GM18520 (cell line): ENCODE measurements around the gene MON2.
"Not testable (repeated sequence)": the region's sequence is repeated elsewhere in the genome, so short reads cannot be mapped to it uniquely, and the experiment has no call there.

Experiments used
- ATAC-seq: cut with Tn5 transposase; IDR thresholded peaks from one replicate; pipeline ENCODE4 v1.9.1; 2021; ENCODE audit not compliant: unreplicated experiment

MON2 gene

GRCh38 chr12:62466594-62467491, at the start of gene MON2:
Gene MON2 (plus strand): TSS chr12:62466826. CDS start chr12:62467208, 382 bp downstream.
- peak; percentile 98 for ATAC-seq

DNA sequence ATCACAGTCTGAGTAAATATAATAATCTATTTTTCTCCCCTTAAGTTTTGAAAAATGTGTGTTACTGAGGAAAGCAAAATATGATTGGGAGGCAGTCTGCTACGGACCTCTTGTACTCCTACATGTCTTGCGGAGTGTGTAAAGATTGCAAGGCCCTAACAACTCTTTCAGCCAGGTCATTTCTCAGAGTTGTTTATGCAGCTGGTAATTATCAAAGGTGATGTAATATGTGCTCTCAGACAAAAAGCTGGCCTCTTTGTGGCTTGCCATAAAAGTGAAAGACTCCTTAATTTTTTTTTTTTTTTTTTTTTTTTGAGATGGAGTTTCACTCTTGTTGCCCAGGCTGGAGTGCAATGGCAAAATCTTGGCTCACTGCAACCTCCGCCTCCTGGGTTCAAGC, 40.5 kb upstream of the MON2 start:
- no peak for ATAC-seq

DNA sequence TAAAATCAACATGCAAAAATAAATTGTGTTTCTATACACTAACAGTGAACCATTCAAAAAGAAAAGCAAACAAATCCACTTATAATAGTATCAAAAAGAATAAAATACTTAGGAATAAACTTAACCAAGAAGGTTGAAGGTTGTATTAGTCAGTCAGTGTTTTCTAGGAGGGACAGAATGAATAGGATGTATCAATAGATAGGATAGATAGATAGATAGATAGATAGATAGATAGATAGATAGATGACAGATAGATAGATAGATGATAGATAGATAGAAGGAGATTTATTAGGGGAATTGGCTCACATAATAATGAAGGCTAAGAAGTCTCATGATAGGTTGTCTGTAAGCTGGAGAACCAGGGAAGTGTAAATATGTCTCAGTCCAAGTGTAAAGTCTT, 37.2 kb upstream of the MON2 start:
- ATAC-seq = no peak

DNA sequence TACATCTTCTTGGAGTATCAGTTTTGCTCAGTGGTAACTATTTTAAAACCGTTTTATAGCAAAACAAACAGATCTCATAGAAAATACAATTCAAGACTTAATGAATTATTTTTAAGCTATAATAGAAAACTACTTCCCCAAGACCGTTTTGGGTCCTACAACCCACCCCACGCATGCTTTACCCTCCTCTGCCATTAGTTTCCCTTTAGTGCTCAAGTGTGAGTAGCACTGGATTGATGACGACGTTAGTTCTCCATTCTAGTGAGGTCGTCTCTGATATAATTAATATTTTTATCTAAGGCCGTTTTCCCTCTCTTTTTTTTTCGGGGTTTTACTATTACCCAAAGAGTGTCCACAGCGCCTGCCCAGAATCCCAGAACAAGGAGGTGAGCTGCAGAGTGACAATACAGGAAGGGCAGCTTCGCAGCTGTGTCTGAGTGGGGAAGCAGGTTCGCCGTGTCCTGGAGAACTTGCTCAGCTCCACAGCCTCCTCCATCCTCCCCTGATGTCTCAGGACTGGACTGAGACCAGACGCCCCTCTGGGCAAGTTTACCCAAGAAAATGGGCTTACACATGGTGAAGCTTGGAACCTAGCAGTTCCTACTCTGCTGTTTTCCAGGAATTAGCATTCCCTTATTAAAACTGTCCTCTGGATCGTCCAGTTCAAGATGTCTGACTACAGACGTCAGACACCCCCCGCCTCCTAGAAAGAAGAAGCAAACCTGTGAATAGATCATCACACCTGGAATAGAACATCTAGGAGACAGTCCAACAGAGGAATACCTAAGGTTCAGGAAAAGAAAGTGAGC, 31.9 kb upstream of the MON2 start:
- no peak for ATAC-seq

DNA sequence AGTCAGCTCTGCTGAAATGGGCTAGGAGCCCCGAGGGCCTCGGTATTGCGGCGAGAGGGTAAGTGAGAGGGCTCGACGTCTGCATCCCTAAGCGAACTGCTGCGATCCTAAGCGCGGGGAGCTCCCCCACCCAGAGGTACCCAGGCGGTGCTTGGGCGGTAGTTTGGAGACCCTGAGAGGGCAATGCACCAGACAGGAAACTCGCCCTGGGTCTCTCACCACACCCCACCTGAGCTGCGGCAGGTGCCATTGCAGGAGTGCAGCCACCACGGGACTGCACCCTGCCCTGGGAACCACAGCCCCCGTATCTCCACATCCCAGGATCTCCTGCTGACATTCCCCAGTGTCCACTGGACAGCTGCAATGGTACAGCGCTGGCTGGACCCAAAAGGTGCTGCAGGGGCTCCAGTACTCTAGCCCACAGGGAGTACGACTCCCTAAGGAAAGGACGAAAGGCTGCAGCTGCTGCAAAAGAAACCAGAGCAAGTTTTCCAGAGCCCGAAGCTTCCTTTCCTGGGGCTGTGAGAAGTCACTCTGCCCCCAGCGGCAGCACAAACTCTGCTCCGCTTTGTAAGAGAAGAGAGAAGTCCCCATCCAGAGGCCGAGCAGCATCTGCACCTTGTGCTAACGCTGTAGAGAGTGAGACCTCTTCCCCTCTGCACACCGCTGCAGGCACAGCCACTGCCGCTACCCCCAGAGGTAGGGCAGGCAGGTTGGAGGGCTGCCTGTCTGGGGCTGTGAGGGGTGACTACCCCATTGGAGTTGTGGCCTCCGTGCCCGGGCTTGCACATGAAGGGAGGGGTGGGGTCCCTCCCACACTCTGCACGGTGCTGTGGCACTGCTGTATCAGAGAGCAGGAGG, 31.1 kb upstream of the MON2 start:
- ATAC-seq = peak; percentile 45

DNA sequence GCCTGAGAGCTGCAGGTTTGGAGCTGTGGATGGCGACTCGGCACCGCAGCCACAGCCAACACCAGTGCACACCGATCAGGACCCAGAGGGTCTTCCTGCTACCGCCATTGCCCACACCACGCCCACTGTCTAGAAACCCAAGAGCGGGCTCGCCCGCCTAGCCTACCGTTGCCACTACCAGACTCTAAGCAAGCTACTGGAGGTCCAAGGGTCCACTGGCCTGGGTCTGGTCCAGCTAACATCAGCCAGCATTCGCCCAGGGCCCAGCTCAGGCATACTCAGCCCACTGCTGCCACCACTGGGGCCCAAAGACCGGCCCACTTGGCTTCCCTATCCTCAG, 30.5 kb upstream of the MON2 start:
- ATAC-seq = no peak

DNA sequence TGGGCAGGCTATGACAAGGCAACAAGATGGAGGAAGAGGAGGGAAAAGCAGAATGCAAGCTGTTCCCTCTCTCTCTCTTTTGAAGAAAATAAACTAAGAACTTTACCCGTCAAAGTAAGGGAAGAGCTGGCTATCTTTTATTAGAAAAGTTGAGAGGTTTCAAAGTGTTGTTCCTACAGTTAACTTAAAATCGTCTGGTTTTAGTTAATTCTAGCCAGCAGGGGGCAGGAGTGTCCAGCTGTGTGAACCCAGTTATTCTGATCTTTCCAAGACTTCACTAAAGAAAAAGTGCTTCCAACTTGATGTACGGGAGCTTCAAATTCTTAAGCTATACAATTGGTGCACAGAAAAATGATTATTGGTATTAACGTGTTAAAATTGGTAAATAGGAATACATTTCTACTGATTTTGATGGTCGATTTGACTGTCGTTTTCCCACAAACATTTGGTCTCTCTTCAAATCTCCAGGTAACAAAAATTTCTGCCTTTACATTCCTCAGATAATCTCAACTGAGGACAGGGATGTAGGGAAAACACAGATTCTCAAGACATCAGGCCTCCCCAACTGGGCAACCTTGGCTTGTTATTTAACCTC, 28.4 kb upstream of the MON2 start:
- ATAC-seq = no peak

GRCh38 chr12:62446754-62447452, 19.7 kb upstream of the MON2 start:
- ATAC-seq = no peak

GRCh38 chr12:62448436-62448835, 18.2 kb upstream of the MON2 start:
- ATAC-seq = no peak

- not testable (repeated sequence) for ATAC-seq
Observed at GRCh38 chr12:62455429-62455828, 11.2 kb upstream of the MON2 start.

DNA sequence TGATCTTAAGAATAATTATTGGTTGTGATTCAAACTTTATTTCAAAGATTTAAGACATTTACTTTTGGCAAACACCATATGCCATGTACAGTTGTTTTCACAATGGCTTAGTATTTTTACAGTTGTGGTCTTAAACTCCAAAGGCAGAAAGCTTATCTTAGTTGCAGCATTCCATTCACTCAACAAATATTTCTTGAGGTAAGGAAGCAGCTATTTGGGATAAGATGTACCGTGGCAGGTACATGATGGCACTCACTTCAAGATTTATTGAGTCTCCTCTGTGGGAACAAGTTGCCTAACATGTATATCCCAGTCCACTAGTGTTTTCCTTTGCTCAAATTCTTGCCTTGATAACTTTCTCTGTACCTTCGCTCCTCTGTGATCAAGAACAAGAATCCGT, 8.0 kb upstream of the MON2 start:
- ATAC-seq = no peak

DNA sequence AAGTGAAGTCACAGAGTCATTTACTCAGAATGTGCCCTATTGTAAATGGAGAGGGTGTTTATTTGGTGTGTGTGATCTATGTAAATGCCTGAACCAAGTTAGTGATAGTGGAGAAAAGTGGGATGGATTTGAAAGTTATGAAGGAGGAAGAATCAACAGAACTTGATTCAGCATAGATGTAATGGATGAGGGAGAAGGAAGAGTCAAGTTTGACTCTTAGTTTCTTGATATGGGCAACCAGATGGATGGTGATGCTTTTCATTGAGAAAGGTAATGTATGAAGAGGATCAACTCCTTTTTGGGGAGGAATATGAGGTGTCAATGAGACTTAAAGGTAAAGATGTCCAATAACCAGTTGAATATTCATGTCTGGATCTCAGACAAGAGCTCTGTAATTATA, 6.7 kb upstream of the MON2 start:
- no peak for ATAC-seq

GRCh38 chr12:62461171-62461837, 5.3 kb upstream of the MON2 start:
- ATAC-seq = not testable (repeated sequence)

DNA sequence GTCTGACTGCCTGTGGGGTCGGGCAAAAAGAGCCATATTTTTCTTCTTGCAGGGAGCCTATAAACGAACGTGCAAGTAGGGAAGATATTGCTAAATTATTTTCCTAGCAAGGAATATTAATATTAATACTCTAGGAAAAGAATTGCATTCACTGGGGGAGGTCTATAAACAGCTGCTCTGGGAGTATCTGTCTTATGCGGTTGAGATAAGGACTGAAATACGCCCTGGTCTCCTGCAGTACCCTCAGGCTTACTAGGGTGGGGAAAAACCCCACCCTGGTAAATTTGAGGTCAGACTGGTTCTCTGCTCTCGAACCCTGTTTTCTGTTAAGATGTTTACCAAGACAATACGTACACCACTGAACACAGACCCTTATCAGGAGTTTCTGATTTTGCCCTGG, 3.4 kb upstream of the MON2 start:
- ATAC-seq = not testable (repeated sequence)

GRCh38 chr12:62466018-62466593, 520 bp upstream of the MON2 start:
- ATAC-seq = no peak

DNA sequence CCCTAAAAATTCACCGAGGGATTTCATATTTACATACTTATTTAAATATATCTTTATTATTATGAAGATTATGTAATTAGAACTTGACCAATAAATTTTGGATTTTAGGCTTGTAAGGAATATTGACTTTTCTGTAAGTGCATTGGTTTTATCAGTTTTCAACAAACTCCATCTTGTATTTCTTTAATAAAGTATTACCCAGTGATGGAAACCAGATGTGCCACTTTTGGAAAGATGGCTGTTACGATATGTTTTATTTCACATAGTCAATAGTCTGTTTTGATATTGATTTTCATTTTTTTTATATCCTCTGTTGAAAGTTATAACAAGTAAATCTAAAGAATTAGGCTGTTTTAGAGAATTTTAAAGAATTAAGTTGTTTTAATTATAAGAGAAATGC, 1.8 kb downstream of the MON2 start:
- ATAC-seq = no peak

DNA sequence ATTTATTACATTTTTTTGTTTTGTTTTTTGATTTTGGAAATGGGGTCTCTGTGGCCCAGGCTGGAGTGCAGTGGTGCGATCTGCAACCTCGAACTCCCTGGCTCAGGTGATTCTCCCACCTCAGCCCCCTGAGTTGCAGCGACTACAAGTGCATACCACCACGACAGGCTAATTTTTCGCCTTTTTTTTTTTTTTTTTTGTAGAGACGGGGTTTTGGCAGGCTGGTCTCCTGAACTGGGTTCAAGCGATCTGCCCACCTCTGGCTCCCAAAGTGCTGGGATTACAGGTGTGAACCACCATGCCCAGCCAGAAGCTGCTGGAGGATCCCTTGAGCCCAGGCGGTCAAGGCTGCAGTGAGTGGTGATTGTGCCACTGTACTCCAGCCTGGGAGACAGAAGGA, 2.3 kb downstream of the MON2 start:
- no peak for ATAC-seq

DNA sequence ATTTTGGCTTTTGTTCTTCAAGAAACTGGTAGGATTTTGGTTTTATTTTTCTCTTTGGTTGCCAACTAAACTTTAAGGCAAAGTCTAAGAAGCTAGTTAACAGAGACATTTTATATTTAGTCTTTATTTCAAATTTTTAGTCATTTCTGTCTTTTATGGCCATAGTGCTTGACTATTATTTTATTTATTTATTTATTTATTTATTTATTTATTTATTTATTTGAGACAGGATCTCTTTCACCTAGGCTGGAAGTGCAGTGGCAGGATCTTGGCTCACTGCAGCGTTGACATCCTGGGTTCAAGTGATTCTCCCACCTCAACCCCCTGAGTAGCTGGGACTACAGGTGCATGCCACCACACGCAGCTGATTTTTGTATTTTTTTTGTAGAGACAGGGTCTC, 3.1 kb downstream of the MON2 start:
- no peak for ATAC-seq

GRCh38 chr12:62471734-62472133, 5.1 kb downstream of the MON2 start:
- ATAC-seq = no peak
